HG02884 (cell line): Measurements from ENCODE around the gene CEBPA.

Experiments
- ATAC-seq: cut with Tn5 transposase; IDR thresholded peaks from one replicate; pipeline ENCODE4 v1.9.1; 2021; ENCODE audit warnings: mild to moderate bottlenecking, moderate library complexity; ENCODE audit not compliant: unreplicated experiment

The CEBPA gene

GRCh38 chr19:33252418-33252962 is 49.8 kb downstream of the CEBPA start:
- no peak for ATAC-seq

DNA sequence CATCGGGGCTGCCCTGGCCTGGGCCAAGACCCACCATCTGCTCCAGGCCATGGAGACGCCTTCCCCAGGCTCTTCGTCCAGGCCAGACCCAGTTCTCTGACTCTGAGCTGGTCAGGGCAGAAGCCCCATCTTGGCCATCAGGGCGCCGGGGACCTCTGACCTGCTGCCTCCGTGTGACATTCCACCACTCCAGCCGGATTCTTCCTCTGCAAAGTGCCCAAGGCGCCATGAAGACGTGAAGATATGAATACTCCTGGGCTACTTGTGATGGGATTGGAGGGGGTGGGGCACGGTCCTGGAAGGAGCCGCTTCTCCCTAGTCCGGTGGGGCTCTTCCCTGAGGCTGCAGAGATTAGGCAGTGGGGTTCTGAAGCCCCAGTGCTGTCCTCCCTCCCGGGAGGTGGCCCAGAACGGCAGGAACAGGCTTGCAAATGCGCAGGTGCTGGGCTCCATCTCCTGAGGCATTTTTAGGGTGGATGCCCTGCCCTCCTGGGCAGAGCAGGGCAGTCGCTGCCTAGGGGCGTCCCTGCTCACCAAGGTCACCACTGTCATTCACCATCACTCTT is 50.7 kb downstream of the CEBPA start:
- no peak for ATAC-seq

DNA sequence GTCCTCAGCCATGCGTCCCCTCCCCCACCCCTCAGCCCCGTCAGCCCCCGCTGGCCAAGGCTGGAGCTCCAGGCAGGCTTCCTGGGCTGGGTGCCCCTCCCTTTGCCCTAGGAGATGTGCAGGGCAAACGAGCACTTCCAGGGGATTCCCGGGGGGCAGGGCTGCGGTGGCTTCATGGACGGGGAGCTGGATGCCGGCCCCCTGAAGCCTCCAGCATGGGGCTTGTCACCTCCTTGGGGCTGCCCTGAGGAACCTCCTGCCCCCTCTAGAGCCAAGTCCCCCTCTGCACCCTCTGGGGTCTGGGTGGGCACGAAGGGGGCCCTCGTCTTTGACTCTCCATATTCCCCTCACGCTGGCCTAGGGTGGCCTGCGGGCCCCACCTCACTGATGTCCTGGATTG is 51.3 kb downstream of the CEBPA start:
- ATAC-seq, result no peak

DNA sequence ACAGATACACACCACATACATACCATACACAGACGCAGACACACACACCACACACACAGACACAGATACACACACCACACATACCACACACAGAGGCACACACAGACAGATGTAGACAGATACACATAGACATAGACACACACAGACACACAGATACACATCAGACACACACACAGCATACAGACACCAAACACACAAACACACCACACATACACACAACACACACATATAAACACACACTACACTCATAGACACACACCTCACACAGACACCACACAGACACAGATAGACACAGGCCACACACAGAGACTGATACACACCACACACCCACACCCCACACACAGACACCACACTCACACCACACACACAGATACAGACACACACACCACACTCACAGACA is 51.8 kb downstream of the CEBPA start:
- ATAC-seq, result no peak
